HG03469 (cell line): ENCODE measurements around the gene DVL2.

ENCODE experiments used
- ATAC-seq: cut with Tn5 transposase; IDR thresholded peaks from one replicate; pipeline ENCODE4 v1.9.1; 2021; ENCODE audit warnings: mild to moderate bottlenecking, moderate library complexity, moderate number of reproducible peaks; ENCODE audit not compliant: unreplicated experiment

Gene DVL2

DNA sequence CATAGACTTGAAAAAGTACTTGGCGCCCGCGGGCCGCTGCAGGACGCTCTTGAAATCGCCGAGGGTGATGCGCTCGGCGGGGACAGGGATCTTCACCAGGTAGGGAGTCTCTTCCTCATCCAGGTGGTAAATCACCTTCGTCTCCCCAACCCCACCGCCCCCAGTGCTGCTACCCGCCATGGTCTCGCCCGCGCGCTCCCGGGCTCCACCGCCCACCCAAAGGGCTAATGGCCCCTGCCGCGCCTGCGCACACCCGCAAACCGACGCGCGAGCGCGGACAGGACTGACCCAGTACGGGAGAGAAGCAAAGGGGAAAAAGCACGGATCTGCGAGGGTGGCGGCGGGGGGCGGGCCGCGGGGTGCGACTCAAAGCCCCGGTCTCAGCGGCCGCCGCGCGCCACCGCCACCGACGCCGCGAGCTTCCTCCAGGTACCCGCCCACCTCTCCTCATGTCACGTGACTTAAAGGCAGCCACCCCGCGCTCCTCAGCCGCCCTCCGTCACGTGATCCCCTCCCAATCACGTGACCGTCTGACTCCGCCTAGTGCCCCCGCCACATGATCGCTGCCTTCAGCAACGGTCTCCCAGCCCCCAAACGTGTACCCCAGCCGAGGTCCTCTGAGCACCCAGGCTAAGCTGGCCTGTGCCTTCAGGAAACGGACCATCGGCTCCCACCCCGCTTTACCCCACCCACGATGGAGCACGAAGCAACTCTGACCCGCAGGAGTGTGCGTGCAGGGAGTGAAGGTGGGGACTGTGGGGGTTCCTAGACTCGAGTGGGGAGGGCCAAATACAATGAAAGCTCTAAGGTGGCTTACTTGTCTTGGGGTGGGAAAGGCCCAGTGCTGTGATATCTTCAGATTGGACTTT lies at the start of gene DVL2:
DVL2 (minus strand) TSS at position 435 of the 869 bp plus-strand sequence; CDS start at position 180, 255 bp downstream.
- no peak for ATAC-seq

DNA sequence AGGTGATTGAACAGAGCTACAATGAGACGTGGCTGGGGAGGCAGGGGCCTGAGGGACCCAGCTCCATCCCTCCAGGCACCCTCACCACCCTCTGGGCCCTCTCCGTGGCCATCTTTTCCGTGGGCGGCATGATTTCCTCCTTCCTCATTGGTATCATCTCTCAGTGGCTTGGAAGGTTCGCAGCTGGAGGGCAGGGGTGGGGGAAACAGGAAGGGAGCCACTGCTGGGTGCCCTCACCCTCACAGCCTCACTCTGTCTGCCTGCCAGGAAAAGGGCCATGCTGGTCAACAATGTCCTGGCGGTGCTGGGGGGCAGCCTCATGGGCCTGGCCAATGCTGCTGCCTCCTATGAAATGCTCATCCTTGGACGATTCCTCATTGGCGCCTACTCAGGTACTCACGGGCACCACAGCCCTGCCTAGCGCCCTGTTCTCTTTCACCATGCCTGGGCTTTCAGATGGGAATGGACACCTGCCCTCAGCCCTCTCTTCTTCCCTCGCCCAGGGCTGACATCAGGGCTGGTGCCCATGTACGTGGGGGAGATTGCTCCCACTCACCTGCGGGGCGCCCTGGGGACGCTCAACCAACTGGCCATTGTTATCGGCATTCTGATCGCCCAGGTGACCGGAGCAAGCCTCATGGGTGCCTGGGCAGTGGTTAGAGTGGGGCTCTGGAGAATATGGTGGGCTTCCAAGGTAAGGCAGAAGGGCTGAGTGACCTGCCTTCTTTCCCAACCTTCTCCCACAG lies 49.3 kb upstream of the DVL2 start:
- ATAC-seq = no peak

DNA sequence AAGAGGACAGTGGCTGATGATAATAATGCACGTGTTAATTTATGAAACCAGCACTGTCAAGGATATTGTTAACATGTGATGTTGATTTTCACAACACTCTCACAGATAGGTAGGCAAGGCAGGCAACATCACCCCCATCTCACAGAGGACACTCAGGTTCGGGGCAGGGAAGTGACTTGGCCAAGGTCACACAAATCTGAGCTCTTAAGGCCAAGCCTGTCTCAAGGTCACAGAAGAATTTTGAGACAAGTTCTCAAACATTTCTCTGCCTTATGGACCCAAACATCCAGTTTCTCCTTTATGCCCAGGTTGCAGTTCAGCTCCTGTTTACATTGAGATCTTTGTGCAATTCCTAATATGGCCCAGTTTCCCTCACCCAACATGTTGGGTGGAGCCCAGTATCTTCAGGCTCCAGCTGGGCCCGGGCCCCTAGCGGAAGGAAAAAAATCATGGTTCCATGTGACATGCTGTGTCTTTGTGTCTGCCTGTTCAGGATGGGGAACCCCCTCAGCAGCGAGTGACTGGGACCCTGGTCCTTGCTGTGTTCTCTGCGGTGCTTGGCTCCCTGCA lies 48.5 kb upstream of the DVL2 start:
- ATAC-seq = no peak

DNA sequence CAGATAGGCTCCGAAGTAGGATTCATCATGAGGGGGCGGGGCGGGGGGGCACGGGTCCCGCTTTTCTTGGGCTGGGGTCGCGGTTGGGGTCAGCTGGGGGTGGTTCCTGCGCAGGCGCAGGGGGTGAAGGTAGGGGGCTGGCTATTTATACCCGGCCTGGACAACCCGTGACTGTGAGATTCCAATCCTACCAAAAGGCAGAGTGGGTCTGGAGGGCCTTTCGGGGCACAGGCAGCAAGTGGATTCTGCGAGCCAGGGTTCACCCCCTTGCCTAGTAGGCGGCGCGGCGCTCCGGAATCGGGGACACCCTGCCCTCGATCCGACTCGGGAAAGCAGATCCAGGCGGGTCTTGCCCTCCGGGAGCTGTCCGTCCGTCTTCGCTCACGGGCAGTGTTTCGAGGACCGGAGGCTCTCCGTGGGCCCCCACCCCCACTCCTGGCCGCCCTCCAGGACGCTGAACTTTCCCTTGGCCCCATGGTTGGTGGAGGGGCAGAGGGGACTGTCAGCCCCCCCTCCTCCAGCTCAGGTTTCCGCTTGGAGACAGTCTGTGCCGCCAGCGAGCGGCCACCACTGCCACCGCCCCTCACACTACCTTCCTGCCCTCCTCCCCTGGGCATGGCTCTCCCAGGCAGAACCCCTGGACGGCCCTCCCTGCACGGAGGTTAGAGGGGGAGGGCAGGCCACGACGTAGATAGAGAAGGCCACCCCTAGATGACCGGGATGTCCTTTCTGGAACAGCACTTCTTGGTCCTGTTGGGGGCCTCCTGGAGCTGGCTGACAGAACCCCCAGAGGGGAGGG lies 47.8 kb upstream of the DVL2 start:
- no peak for ATAC-seq

DNA sequence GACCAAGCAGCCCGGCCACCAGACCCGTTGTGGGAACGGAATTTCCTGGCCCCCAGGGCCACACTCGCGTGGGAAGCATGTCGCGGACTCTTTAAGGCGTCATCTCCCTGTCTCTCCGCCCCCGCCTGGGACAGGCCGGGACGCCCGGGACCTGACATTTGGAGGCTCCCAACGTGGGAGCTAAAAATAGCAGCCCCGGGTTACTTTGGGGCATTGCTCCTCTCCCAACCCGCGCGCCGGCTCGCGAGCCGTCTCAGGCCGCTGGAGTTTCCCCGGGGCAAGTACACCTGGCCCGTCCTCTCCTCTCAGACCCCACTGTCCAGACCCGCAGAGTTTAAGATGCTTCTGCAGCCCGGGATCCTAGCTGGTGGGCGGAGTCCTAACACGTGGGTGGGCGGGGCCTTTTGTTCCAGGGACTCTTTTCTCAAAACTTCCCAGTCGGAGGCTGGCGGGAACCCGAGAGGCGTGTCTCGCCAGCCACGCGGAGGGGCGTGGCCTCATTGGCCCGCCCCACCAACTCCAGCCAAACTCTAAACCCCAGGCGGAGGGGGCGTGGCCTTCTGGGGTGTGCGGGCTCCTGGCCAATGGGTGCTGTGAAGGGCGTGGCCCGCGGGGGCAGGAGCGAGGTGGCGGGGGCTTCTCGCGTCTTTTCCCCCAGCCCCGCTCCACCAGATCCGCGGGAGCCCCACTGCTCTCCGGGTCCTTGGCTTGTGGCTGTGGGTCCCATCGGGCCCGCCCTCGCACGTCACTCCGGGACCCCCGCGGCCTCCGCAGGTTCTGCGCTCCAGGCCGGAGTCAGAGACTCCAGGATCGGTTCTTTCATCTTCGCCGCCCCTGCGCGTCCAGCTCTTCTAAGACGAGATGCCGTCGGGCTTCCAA lies 47.0 kb upstream of the DVL2 start, which contains the start of gene SLC2A4:
SLC2A4 (plus strand) TSS at position 645 of the 879 bp plus-strand sequence; CDS start at position 862, 217 bp downstream.
- ATAC-seq = no peak

DNA sequence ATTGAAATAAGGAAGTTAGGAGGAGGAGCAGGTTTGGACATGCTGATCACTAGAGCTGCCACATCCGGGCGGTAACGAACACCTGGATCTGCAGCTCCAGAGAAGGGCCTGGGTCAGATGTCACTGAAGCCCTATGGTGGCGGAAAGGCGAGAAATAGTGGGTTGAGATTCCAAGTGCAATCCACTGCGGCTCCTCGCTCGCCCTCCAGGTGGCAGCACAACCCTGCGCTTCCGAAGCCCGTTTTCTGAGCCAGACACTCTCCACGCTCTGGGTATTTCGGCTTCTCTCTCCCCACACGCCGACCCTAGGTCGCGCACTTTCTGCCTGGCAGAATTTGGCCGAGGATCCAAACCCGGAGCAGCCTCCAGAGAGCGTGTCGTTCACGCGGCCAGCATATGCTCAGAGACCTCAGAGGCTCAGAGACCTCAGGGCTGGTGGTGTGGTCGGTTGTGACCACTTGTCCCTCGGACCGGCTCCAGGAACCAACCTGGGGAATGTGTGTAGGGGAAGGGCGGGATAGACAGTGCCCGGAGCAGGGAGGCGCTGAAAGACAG lies 46.3 kb upstream of the DVL2 start:
- no peak for ATAC-seq

DNA sequence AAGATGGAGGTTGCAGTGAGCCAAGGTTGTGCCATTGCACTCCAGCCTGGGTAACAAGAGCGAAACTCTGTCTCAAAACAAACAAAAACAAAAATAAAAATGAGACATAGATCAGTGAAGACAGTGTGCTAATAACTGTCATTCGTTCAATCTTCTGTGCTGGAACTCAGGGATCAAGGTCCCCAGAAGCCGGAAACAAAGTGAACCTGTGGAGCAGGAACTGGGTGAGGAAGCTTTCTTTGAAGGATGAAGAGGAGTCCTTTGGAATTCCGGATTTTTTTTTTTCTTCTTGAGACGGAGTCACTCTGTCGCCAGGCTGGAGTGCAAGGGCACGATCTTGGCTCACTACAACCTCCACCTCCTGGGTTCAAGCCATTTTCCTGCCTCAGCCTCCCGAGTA lies 45.1 kb upstream of the DVL2 start:
- no peak for ATAC-seq

DNA sequence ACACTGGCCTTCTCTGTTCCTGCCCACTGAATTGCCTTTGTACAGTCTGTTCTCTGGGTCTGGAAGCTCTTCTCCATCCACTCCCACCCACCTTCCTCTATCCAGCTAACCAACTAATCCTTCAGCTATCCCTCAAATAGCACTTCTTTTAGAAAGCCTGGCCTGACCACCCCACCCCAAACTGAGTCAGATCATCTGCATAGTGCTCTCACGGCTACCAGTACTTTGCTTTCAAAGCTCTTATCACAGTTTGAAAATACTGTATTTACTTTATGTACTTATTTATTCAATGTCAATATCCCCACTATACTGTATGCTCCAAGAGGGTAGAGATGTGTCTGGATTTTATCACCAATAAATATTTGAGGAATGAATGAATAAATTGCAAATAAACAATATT lies 32.5 kb upstream of the DVL2 start:
- no peak for ATAC-seq

DNA sequence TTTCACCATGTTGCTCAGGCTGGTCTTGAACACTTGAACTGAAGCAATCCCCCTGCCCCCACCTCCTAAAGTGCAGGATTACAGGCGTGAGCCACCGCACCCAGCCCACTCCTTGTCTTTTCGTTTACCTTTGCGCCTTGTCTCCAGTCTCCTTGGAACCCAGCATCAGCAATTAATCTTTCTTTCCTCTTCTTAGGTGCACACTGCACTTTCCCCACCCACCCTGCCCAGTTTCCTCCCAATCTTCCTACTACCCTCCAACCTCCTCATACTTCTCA lies 29.4 kb upstream of the DVL2 start:
- ATAC-seq = no peak

DNA sequence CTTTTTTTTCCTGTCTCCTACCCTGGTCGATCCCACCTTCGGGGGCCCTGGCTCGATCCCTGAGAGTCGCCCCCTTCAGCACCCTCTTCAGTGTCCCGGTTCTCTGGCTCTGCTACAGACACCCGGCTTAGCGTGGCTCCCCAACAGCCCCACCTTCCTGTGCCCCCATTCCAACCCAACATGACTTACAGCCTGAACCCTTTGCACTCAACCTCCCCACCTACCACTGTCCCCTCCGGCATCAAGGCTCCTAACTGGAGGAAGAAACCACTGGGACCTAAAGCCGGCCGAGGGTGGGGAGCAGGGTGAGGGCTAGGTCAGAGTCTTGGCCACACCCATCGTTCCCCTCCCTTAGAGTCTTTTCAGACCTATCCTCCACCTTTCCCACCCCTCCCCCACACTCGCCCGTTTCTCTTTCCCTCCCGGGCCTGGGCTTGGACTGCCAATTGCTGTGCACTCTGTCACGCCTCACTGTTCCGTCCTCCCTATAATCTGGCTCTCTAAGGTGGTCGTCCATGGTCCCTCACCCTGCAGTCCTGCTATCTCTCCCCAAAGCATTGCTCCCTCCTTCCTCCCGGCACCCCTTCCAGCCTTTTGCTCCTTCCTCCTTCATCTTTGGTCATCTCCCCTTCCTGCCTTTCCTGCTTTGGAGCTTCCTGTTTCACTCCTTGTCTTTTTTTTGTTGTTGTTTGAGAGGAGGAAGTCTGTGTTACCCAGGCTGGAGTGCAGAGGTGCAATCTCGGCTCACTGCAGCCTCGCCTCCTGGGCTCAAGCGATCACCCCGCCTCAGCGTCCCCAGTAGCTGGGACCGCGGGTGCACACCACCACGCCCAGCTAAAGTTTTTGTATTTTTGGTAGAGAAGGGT lies 28.9 kb upstream of the DVL2 start:
- ATAC-seq = no peak

DNA sequence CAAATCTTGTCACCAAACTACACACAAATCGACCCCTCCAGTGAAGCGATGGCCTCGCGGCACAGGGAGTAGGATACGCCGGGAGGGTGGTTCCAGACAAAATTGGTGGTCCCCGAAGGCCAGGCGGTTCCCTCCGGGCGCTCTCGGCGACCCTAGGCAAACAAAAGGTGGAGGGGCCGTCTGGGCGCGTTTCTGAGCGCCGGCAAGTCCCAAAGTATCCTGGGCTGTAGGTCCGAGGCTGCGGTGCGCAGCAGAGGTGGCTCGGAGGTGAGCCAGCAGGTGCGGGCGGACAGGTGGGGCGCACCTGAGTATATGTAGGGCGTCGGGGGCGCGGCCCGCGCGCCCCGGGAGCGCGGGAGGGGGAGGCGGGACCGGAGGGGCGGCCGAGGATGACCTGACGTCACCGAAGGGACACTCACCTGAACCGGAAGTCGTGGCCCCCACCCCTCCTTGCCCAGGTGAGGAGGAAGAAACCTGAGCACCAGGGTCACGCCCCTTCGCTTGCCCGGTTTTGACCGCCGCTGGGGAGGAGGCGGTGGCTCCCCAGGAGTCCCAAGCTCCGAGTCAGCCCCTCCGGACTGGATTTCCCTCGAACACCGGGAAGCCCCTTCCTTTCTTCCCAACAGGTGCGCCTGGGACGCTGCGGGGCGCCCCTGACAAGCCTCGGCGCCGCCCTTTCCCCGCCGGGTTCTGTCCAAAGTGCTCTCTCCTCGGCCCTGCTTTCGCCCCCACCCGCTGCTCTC lies 28.0 kb upstream of the DVL2 start, which contains the start of gene CLDN7:
CLDN7 (minus strand) TSS at position 287 of the 743 bp plus-strand sequence. CDS start 435 bp downstream, outside the sequence.
- no peak for ATAC-seq

DNA sequence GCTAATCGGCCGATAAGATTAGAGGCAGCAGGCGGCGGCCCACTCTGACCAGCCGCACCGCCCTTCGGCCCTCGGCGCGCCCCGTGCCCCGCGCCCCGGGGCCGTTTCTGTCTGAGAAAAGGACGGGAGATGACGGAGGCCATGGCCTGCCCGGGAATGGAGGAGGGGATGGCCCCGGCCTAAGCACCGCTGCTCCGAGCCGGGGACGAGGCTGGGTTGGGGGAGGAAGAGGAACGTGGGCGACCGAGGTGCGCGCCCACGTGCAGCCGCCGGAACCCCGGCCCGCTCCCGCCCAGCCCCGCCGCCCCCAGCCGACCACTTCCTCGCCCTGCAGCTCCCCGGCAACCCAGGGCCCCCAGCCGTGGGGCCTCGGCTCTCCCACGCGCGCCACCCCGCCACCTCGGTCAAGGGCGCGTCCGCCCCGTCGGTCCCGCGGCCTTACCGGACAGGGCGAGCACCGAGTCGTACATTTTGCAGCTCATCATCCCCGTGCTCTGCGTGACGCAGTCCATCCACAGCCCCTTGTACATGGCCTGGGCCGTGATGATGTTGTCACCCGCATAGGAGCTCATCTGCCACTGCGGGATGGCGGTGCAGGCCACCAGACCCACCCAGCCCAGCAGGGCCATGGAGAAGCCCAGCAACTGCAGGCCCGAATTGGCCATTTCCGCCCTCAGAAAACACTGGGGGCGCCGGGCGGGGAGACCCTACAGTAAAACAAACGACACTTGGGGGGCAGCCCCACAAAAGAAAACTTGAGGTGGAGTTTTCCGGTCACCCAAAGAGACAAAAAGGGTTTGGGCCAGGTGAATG lies 27.3 kb upstream of the DVL2 start:
- no peak for ATAC-seq

DNA sequence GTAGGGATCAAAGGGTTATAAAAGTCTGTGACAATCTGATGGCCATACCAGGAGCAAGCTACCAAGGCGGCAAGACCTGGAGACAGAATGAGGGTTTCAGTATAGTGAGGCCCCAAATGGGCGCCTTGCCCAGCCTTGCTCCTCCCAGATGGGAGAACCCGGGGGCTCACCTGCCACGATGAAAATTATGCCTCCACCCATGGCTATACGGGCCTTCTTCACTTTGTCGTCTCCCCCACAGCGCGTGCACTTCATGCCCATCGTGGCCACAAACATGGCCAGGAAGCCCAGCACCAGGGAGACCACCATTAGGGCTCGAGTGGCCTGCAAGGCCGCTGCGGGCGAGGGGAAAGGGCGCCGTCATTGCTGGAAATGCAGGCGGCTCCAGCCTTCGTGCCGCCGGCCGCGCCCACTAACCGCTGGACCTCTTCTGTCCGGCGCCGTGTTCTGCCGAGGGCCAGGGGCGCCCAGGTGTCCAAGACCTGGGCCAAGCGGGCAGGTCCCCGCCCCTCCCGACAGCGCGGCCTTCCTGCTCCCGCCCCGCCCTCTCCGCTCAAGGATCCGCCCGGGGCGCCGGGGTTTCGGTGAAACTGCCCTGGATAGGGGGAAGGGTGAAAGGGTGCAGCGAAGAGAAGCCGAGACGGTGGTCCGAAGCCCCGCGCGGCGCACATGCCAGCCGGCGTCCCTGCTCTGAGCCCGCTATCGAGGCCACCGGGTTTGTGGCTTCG lies 26.5 kb upstream of the DVL2 start:
- no peak for ATAC-seq

DNA sequence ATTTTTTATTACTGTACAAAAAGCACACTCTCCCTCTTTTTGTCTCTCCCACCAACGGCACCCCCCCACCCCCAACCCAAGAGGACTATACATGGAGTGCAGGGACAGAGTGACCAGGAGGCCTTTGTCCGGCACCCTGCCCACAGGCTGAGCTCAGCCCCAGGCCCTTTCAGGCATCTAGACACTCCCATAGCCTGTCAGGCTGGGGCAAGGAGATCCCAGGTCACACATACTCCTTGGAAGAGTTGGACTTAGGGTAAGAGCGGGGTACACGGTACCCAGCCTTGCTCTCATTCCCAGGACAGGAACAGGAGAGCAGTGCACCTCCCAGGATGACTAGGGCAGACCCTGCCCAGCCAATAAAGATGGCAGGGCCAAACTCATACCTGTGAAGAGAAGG lies 25.8 kb upstream of the DVL2 start:
- ATAC-seq = no peak

DNA sequence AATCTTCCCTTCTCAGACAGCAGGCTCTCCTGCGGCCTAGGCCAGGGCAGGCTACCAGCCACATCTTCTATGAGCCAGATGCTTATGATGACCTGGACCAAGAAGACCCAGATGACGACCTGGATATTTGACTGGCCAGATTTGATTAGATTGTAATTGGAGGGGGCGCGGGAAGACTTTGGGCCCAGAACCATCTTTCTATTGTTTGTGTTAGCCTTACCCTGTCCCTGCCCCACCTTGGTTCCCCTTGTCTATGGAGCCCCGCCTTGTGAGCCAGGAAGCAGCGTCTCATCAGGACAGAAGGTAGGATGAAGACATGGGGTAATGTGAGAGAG lies 25.2 kb upstream of the DVL2 start:
- ATAC-seq = no peak

DNA sequence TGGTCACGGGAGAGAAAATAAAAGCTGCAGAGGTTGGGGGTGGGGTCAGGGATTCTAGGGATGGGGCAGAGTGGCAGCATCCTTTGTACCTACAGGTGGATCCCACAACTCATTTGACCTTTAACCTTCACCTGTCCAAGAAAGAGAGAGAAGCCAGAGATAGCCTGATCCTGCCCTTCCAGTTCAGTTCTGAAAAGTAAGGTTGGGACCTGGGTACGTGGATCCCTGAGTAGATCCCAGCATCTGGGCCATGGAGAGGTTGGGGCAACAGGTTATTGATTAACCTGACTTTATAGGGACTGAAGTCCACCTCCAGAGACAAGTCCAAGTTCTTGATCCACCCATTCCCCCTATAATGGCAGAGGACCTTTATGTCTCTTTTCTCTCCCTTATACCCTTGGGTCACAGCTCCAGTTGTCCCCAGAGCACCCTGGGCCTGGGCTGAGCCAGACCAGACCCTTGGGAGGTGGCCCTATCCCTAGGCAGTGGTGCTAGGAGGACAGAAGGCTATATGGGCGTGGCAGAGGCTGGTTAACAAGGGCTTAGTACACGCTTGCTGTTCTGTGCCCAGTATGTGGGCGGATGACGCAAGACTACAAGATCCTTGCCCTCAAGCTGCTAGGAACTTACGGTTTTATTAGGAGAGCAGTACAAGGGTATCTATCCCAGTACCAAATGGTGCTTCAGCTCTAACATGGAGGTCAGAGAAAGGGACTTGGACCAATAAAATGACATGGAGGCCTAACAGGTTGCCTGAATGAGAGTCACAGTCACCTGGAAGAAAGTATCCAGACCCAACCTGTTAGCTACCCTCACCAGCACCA lies 24.6 kb upstream of the DVL2 start:
- no peak for ATAC-seq
